GM23248 (cell line): ENCODE results near the gene MBIP.

Source experiments
- EZH2 ChIP-seq: fragments of 200-600 bp; sonication (generic); IDR thresholded peaks from 2 replicates; pipeline ENCODE4 v1.6.1; 2018; ENCODE audit warnings: antibody characterized with exemption, mild to moderate bottlenecking; ENCODE audit not compliant: insufficient read depth, poor library complexity, severe bottlenecking
- EZH2phosphoT487 ChIP-seq: fragments of 200-600 bp; sonication (generic); IDR thresholded peaks from 2 replicates; pipeline ENCODE4 v1.6.1; 2018; ENCODE audit warnings: antibody characterized with exemption, moderate library complexity, mild to moderate bottlenecking, low read depth; ENCODE audit not compliant: insufficient read depth

GRCh38 chr14:36365766-36366165 lies 45.3 kb upstream of the MBIP start:
- TF ChIP-seq EZH2 (no peak), EZH2phosphoT487 (no peak)
